A549 (cell line): ENCODE data around the gene OGFR.

ENCODE experiments used
- CHD2 ChIP-seq: fragments of 150-350 bp; IDR thresholded peaks from 2 replicates; pipeline ENCODE4 v1.6.1; 2014; ENCODE audit warnings: low read length; ENCODE audit not compliant: partially characterized antibody
- HEYL ChIP-seq: fragments of 250-450 bp; sonication (Bioruptor Pico); IDR thresholded peaks from 2 replicates; pipeline ENCODE4 v1.8.0; 2021; ENCODE audit warnings: mild to moderate bottlenecking, moderate library complexity
- JUN ChIP-seq, 2 experiments: fragments of >200 bp; sonication (Bioruptor Twin); formaldehyde crosslinking; IDR thresholded peaks; 2 replicates in 1 of 2; 3 replicates in 1 of 2; pipeline ENCODE4 v1.6.1; 2016 to 2017
- JUNB ChIP-seq: fragments of >200 bp; sonication (Bioruptor Twin); formaldehyde crosslinking; IDR thresholded peaks from 2 replicates; pipeline ENCODE4 v1.6.1; 2016
- MYC ChIP-seq: IDR thresholded peaks from 2 replicates; pipeline ENCODE4 v1.6.1; 2012; ENCODE audit warnings: mild to moderate bottlenecking, inconsistent platforms, low read length, improper control_type of control experiment, borderline replicate concordance
- POLR2A ChIP-seq: IDR thresholded peaks from 2 replicates; pipeline ENCODE4 v1.6.1; 2012; ENCODE audit warnings: mild to moderate bottlenecking, low read length
- SREBF2 ChIP-seq: fragments of 450-650 bp; IDR thresholded peaks from 2 replicates; pipeline ENCODE4 v1.6.1; 2014; ENCODE audit warnings: mild to moderate bottlenecking, moderate library complexity
- TF ChIP-seq, protein P1 (sequence below): fragments of 200-600 bp; sonication (generic); IDR thresholded peaks from 2 replicates; pipeline ENCODE4 v1.6.1; 2016; ENCODE audit warnings: antibody characterized with exemption, mild to moderate bottlenecking, moderate library complexity
- TF ChIP-seq, protein P2 (sequence below): fragments of >200 bp; sonication (Bioruptor Twin); formaldehyde crosslinking; IDR thresholded peaks from 3 replicates; pipeline ENCODE4 v1.5.1; 2016

DNA sequence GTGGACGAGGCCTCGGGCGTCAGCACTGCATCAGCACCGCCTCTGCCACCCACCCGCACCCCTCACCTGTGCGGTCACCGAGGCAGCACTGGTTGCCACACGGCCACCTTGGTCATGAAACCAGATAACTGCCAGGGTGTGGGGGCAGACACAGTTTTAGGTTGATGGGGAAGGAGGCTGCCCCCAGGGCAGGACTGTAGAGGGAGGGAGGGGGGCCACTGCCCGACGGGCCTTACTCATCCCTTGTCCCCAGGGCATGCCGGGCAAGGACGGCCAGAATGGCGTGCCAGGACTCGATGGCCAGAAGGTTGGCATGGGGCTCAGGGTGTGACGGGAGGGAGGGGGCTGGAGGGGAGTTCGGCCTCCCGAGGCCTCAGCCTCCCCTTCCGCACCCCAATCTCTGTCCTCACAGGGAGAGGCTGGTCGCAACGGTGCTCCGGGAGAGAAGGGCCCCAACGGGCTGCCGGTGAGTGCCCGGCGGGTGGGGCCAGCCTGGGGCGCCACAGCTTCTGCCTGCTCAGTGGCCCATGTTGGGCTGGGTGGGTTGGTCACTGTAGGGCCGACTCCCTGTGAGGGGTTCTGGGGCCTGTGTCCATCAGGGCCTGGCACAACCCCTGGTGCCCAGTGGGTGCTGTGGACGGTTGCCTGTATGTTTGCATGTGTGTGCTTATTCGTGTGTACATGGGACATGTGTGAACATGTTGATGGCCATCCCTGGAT lies 24.0 kb downstream of the OGFR start:
- TF ChIP-seq, protein P1, sequence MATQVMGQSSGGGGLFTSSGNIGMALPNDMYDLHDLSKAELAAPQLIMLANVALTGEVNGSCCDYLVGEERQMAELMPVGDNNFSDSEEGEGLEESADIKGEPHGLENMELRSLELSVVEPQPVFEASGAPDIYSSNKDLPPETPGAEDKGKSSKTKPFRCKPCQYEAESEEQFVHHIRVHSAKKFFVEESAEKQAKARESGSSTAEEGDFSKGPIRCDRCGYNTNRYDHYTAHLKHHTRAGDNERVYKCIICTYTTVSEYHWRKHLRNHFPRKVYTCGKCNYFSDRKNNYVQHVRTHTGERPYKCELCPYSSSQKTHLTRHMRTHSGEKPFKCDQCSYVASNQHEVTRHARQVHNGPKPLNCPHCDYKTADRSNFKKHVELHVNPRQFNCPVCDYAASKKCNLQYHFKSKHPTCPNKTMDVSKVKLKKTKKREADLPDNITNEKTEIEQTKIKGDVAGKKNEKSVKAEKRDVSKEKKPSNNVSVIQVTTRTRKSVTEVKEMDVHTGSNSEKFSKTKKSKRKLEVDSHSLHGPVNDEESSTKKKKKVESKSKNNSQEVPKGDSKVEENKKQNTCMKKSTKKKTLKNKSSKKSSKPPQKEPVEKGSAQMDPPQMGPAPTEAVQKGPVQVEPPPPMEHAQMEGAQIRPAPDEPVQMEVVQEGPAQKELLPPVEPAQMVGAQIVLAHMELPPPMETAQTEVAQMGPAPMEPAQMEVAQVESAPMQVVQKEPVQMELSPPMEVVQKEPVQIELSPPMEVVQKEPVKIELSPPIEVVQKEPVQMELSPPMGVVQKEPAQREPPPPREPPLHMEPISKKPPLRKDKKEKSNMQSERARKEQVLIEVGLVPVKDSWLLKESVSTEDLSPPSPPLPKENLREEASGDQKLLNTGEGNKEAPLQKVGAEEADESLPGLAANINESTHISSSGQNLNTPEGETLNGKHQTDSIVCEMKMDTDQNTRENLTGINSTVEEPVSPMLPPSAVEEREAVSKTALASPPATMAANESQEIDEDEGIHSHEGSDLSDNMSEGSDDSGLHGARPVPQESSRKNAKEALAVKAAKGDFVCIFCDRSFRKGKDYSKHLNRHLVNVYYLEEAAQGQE: no peak
- TF ChIP-seq POLR2A (no peak), JUNB (no peak), SREBF2 (no peak), HEYL (CRISPR knock-in tag) (no peak), CHD2 (no peak), MYC (no peak), JUN (IDR thresholded peaks at IDR 0.05) (no peak)
- TF ChIP-seq, protein P2, sequence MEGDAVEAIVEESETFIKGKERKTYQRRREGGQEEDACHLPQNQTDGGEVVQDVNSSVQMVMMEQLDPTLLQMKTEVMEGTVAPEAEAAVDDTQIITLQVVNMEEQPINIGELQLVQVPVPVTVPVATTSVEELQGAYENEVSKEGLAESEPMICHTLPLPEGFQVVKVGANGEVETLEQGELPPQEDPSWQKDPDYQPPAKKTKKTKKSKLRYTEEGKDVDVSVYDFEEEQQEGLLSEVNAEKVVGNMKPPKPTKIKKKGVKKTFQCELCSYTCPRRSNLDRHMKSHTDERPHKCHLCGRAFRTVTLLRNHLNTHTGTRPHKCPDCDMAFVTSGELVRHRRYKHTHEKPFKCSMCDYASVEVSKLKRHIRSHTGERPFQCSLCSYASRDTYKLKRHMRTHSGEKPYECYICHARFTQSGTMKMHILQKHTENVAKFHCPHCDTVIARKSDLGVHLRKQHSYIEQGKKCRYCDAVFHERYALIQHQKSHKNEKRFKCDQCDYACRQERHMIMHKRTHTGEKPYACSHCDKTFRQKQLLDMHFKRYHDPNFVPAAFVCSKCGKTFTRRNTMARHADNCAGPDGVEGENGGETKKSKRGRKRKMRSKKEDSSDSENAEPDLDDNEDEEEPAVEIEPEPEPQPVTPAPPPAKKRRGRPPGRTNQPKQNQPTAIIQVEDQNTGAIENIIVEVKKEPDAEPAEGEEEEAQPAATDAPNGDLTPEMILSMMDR: no peak
